ENCODE measurements around the gene ARSA.
"Not testable (repeated sequence)": the region's sequence is repeated elsewhere in the genome, so short reads cannot be mapped to it uniquely, and the experiment has no call there.

The ARSA gene

DNA sequence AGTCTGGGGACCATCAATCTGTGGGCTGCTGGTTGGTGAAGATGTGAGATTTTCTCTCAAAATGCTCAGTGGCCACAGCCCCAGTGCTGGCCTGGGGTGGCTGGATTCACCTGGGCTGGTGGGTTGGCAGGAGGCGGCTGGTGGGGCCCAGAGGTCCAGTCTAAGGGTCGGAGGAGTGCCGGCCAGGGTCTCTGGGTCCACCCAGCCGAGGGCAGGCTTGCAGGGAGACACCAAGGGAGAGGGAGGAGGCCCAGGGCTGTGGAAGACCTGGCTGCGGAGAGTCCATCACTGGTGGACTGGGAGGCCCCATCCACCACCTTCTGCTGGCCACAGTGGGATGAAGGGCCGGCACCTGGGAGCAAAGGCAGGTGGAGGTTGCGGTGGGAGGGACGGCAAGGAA lies 44.1 kb upstream of the ARSA start:
- no peak for DNase-seq (ENCODE audit: low read depth, low spot score)
- no CpG with 5 or more reads among the region's 8 CpGs for WGBS (ENCODE audit: insufficient coverage, insufficient read length)
- Histone ChIP-seq H3K27ac (ENCODE audit: low read length) (no peak overlapping the region), H3K4me3 (ENCODE audit: low read length) (no peak overlapping the region), H3K4me1 (ENCODE audit: control insufficient read depth, insufficient read depth, low read length) (peaks cover 8% of the 10 kb centered on the region), H3K27me3 (ENCODE audit: control insufficient read depth, insufficient read depth, low read length) (peaks cover 3% of the 10 kb centered on the region; the same call in 1 of the 2 replicates), H3K36me3 (ENCODE audit: control insufficient read depth, insufficient read depth, low read length) (no peaks in the 10 kb centered on the region), H3K9me3 (ENCODE audit: control insufficient read depth, insufficient read depth, low read length) (no peaks in the 10 kb centered on the region)

DNA sequence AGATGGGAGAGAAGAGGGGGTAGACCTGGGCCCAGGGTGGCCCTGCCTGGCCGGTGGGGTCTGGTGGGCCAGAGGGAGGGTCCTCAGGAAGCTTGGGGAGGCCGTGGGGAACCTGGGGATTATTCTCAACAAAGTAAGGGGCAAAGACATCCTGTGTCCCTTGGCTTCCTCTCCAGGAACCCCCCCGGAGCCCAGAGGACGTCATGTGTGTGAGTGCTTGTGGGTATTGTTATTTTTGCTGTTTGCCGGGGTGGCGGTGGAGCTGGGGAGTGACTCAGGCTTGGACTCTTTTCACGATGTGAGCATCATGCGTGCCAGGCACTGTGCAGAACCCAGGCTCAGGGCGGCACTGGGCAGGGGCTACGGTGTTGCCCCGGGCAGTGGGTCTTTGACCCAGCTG lies 43.7 kb upstream of the ARSA start:
- no peaks in the 10 kb centered on the region for H3K36me3 ChIP-seq (ENCODE audit: control insufficient read depth, insufficient read depth, low read length)
- peaks cover 8% of the 10 kb centered on the region for H3K4me1 ChIP-seq (ENCODE audit: control insufficient read depth, insufficient read depth, low read length)
- no CpG with 5 or more reads among the region's 11 CpGs for WGBS (ENCODE audit: insufficient coverage, insufficient read length)
- no peaks in the 10 kb centered on the region for H3K9me3 ChIP-seq (ENCODE audit: control insufficient read depth, insufficient read depth, low read length)
- no peak for DNase-seq (ENCODE audit: low read depth, low spot score)
- no peak overlapping the region for H3K4me3 ChIP-seq (ENCODE audit: low read length)
- H3K27me3 ChIP-seq (ENCODE audit: control insufficient read depth, insufficient read depth, low read length) = peaks cover 3% of the 10 kb centered on the region; the same call in 1 of the 2 replicates
- H3K27ac ChIP-seq (ENCODE audit: low read length) = no peak overlapping the region

DNA sequence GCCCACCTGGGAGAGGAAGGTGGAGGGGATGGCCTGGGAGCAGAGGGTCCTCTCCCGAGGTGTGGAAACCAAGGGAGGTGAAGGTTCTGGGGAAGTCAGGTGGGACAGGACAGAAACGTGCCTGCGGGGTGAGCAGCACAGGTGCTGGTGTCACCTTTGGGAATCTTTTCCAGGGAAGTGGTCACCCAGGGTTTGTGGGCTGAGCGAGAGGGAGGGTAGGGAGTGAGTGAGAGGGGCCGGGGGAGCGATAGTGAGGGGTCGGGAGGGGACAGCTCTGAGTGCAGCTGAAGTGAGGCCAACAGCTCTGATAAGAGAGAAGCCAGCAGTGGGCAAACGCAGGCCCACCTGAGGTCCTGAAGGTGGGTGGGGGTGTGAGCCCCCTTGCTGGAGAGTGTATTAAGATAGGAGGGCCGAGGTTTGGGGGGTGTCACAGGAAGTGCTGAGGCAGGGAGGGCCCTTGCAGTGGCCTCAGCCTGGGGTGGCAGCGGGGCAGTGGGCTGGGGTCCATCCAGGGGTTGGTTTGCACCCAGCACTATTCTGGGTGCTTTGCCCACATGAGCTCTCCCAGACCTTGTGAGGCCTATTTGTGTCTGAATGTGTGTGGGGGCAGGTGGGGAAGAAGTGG lies 43.1 kb upstream of the ARSA start:
- Histone ChIP-seq H3K4me3 (ENCODE audit: low read length) (no peak overlapping the region), H3K36me3 (ENCODE audit: control insufficient read depth, insufficient read depth, low read length) (no peaks in the 10 kb centered on the region), H3K27me3 (ENCODE audit: control insufficient read depth, insufficient read depth, low read length) (peaks cover 3% of the 10 kb centered on the region; the same call in 1 of the 2 replicates), H3K9me3 (ENCODE audit: control insufficient read depth, insufficient read depth, low read length) (no peaks in the 10 kb centered on the region), H3K4me1 (ENCODE audit: control insufficient read depth, insufficient read depth, low read length) (peaks cover 8% of the 10 kb centered on the region), H3K27ac (ENCODE audit: low read length) (no peak overlapping the region)
- no peak for DNase-seq (ENCODE audit: low read depth, low spot score)
- WGBS (ENCODE audit: insufficient coverage, insufficient read length) = no CpG with 5 or more reads among the region's 10 CpGs

DNA sequence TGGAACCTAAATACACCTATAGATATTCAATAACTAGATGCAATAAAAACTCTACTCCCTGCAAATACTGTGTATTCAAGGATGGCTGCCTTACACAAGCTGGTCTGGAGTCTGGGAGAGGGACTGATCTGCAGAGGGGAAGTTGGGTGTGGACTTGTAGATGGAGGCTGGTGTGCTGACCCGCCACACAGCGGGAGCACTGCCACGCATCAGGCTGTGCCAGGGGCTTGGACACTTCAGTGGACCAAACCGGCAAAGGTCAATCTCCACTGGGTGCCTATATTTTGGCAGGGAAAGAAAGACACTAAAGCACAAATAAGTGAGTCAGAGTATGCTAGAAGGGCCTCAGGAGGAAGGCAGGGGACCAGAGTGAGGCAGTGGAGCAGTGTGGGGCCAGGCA lies 42.6 kb upstream of the ARSA start:
- H3K27me3 ChIP-seq (ENCODE audit: control insufficient read depth, insufficient read depth, low read length) = peaks cover under 1% of the 10 kb centered on the region; the same call in 1 of the 2 replicates
- peaks cover 7% of the 10 kb centered on the region for H3K4me1 ChIP-seq (ENCODE audit: control insufficient read depth, insufficient read depth, low read length)
- no peak overlapping the region for H3K27ac ChIP-seq (ENCODE audit: low read length)
- H3K9me3 ChIP-seq (ENCODE audit: control insufficient read depth, insufficient read depth, low read length) = no peaks in the 10 kb centered on the region
- DNase-seq (ENCODE audit: low read depth, low spot score) = no peak
- no peak overlapping the region for H3K4me3 ChIP-seq (ENCODE audit: low read length)
- no CpG with 5 or more reads among the region's 4 CpGs for WGBS (ENCODE audit: insufficient coverage, insufficient read length)
- no peaks in the 10 kb centered on the region for H3K36me3 ChIP-seq (ENCODE audit: control insufficient read depth, insufficient read depth, low read length)

DNA sequence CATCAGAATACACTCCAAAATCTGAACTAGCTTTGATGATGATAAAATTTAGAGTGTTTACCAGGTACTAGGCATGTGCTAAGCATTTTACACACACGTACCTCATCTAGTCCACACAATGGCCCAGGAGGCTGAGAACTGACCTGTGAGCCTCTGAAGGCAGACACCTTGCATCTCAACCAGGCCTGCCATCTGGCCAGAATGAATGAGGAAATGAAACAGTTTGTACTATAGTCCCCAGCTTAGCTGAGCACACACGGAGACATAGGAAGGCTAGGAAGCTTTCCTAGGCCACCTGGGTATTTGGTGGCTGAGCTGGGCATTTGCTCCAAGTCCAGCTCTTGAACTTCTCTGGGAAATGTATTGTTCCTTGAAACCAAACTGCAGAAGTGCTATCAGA lies 37.8 kb upstream of the ARSA start:
- H3K36me3 ChIP-seq (ENCODE audit: control insufficient read depth, insufficient read depth, low read length) = no peaks in the 10 kb centered on the region
- DNase-seq (ENCODE audit: low read depth, low spot score) = no peak
- H3K4me3 ChIP-seq (ENCODE audit: low read length) = no peak overlapping the region
- H3K27ac ChIP-seq (ENCODE audit: low read length) = no peak overlapping the region
- H3K27me3 ChIP-seq (ENCODE audit: control insufficient read depth, insufficient read depth, low read length) = no peaks in the 10 kb centered on the region
- no peaks in the 10 kb centered on the region for H3K9me3 ChIP-seq (ENCODE audit: control insufficient read depth, insufficient read depth, low read length)
- H3K4me1 ChIP-seq (ENCODE audit: control insufficient read depth, insufficient read depth, low read length) = no peaks in the 10 kb centered on the region; the same call in 1 of the 2 replicates
- WGBS (ENCODE audit: insufficient coverage, insufficient read length) = no CpG with 5 or more reads among the region's 2 CpGs

DNA sequence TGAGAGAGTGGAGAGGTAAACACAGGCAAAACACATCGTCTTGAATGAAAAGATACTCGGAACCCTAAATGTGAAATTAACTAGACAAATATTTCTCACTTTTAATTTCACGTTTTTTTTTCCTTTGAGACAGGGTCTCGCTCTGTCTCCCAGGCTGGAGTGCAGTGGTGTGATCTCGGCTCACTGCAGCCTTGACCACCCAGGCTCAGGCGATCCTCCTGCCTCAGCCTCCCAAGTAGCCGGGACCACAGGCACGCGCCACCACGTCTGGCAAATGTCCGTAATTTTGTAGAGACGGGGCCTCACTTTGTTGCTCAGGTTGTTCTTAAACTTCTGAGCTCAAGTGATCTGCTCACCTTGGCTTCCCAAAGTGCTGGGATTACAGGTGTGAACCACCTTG lies 37.3 kb upstream of the ARSA start:
- H3K27me3 ChIP-seq (ENCODE audit: control insufficient read depth, insufficient read depth, low read length) = no peaks in the 10 kb centered on the region
- DNase-seq (ENCODE audit: low read depth, low spot score) = no peak
- WGBS (ENCODE audit: insufficient coverage, insufficient read length) = no CpG with 5 or more reads among the region's 12 CpGs

DNA sequence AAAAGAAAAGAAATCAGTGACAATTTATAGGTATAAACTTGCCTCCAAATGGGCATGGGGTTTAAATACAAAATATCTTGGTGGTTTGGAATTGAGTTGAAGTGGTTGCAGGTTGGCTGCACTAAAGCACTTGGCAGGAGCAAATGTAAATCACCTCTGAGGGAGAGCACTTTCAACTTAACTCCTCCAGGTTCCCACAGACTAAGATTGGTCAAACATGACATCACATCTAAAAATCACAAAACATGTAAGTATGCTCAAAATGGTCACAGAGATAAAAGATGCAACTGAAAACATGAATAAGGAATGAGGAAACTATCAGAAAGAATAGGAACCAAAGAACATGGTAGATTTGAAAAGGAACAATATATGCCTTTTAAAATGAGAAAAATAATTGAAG lies 32.4 kb upstream of the ARSA start:
- Histone ChIP-seq H3K27me3 (ENCODE audit: control insufficient read depth, insufficient read depth, low read length) (no peaks in the 10 kb centered on the region), H3K4me1 (ENCODE audit: control insufficient read depth, insufficient read depth, low read length) (no peaks in the 10 kb centered on the region)
- DNase-seq (ENCODE audit: low read depth, low spot score) = no peak

More for the DNA sequence above, 37.3 kb upstream of the ARSA start:
- no peak overlapping the region for H3K27ac ChIP-seq (ENCODE audit: low read length)
- H3K9me3 ChIP-seq (ENCODE audit: control insufficient read depth, insufficient read depth, low read length) = no peaks in the 10 kb centered on the region
- no peaks in the 10 kb centered on the region for H3K4me1 ChIP-seq (ENCODE audit: control insufficient read depth, insufficient read depth, low read length)
- no peaks in the 10 kb centered on the region for H3K36me3 ChIP-seq (ENCODE audit: control insufficient read depth, insufficient read depth, low read length)
- no peak overlapping the region for H3K4me3 ChIP-seq (ENCODE audit: low read length)

DNA sequence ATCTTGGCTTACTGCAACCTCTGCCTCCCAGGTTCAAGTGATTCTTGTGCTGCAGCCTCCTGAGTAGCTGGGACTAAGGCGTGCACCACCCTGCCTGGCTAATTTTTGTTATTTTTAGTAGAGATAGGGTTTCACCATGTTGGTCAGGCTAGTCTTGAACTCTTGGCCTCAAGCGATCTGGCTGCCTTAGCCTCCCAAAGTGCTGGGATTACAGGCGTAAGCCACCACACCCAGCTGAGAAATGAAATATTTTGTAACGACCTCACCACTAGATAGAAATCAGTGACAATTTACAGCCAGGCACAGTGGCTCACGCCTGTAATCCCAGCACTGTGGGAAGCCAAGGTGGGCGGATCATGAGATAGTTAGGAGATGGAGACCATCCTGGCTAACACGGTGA lies 31.8 kb upstream of the ARSA start:
- H3K4me3 ChIP-seq (ENCODE audit: low read length); H3K27ac ChIP-seq (ENCODE audit: low read length); DNase-seq (ENCODE audit: low read depth, low spot score); H3K9me3 ChIP-seq (ENCODE audit: control insufficient read depth, insufficient read depth, low read length); H3K27me3 ChIP-seq (ENCODE audit: control insufficient read depth, insufficient read depth, low read length); H3K36me3 ChIP-seq (ENCODE audit: control insufficient read depth, insufficient read depth, low read length); H3K4me1 ChIP-seq (ENCODE audit: control insufficient read depth, insufficient read depth, low read length): not testable (repeated sequence)
- no CpG with 5 or more reads among the region's 7 CpGs for WGBS (ENCODE audit: insufficient coverage, insufficient read length)

More for the DNA sequence above, 32.4 kb upstream of the ARSA start:
- Histone ChIP-seq H3K27ac (ENCODE audit: low read length) (no peak overlapping the region), H3K9me3 (ENCODE audit: control insufficient read depth, insufficient read depth, low read length) (no peaks in the 10 kb centered on the region), H3K4me3 (ENCODE audit: low read length) (no peak overlapping the region), H3K36me3 (ENCODE audit: control insufficient read depth, insufficient read depth, low read length) (no peaks in the 10 kb centered on the region)

DNA sequence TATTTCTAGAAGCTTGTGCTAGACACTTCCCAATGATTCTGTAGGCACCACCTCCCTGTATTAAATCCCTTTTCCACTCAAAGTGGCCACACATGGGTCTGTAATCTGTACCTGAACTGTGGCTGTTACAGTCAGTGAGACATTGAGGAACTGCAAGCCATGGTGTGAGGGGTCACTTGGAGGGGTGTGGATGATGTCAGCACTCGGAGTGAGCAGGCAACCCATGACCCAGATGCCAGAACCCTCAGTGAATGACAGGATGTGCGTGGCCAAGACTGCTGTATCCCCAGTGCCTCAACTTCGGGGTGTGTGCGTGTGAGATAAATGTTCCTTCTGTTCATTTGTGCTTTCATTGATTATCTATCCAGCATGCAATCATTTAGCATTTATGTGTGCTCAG lies 30.0 kb upstream of the ARSA start:
- WGBS (ENCODE audit: insufficient coverage, insufficient read length) = no CpG with 5 or more reads among the region's 4 CpGs
- H3K9me3 ChIP-seq (ENCODE audit: control insufficient read depth, insufficient read depth, low read length) = no peaks in the 10 kb centered on the region
- no peaks in the 10 kb centered on the region for H3K4me1 ChIP-seq (ENCODE audit: control insufficient read depth, insufficient read depth, low read length)
- H3K36me3 ChIP-seq (ENCODE audit: control insufficient read depth, insufficient read depth, low read length) = no peaks in the 10 kb centered on the region
- no peak for DNase-seq (ENCODE audit: low read depth, low spot score)
- H3K4me3 ChIP-seq (ENCODE audit: low read length) = no peak overlapping the region
- H3K27me3 ChIP-seq (ENCODE audit: control insufficient read depth, insufficient read depth, low read length) = no peaks in the 10 kb centered on the region
- no peak overlapping the region for H3K27ac ChIP-seq (ENCODE audit: low read length)

DNA sequence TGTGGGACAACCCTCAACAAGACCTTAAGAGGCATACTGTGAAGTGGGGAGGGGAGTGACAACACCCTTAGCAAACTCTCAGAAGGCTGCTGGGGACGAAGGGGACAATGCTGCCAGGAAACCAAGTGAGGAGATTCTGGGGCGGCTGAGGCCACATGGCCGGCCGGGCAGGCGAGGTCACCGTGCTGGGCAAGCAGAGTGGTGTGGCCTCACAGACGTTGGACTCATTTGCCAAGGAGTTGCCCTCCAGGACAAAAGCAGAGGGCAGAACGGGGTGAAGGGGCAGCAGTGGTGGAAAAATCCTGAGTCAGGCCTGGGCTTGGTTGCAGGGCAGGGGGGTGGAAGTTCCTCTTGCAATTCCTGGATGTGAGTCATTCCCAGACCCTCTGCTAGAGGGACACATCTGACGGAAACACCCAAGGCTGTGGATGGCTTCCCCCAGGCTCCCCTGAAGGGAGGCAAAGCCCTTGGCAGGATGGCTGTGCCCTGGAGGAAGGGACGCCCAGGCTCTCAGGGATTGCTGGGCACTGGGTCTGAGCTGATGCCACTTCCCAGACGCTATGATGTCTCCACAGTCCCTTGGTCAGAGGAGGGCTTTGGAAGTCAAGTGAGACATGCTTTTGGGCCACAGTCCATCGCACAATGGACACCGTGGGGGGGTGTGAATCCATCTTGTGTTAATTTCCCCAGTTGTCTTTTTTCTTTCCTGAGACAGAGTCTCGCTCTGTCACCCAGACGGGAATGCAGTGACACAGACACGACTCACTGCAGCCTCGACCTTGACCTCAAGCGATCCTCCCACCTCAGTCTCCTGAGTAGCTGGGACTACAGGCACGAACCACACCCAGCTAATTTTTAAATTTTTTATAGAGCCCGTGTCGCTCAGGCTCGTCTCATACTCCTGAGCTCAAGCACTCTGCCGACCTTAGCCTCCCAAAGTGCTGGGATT lies 28.4 kb upstream of the ARSA start:
- DNase-seq (ENCODE audit: low read depth, low spot score) = no peak
- Histone ChIP-seq H3K4me1 (ENCODE audit: control insufficient read depth, insufficient read depth, low read length) (no peaks in the 10 kb centered on the region), H3K27ac (ENCODE audit: low read length) (no peak overlapping the region), H3K27me3 (ENCODE audit: control insufficient read depth, insufficient read depth, low read length) (no peaks in the 10 kb centered on the region), H3K9me3 (ENCODE audit: control insufficient read depth, insufficient read depth, low read length) (no peaks in the 10 kb centered on the region), H3K4me3 (ENCODE audit: low read length) (no peak overlapping the region), H3K36me3 (ENCODE audit: control insufficient read depth, insufficient read depth, low read length) (no peaks in the 10 kb centered on the region)
- no CpG with 5 or more reads among the region's 23 CpGs for WGBS (ENCODE audit: insufficient coverage, insufficient read length)
